HG02759 (cell line): ENCODE measurements around the gene RAC3.

ENCODE experiments used
- ATAC-seq: cut with Tn5 transposase; IDR thresholded peaks from one replicate; pipeline ENCODE4 v1.9.1; 2021; ENCODE audit warnings: mild to moderate bottlenecking, moderate library complexity; ENCODE audit not compliant: unreplicated experiment

RAC3 gene

DNA sequence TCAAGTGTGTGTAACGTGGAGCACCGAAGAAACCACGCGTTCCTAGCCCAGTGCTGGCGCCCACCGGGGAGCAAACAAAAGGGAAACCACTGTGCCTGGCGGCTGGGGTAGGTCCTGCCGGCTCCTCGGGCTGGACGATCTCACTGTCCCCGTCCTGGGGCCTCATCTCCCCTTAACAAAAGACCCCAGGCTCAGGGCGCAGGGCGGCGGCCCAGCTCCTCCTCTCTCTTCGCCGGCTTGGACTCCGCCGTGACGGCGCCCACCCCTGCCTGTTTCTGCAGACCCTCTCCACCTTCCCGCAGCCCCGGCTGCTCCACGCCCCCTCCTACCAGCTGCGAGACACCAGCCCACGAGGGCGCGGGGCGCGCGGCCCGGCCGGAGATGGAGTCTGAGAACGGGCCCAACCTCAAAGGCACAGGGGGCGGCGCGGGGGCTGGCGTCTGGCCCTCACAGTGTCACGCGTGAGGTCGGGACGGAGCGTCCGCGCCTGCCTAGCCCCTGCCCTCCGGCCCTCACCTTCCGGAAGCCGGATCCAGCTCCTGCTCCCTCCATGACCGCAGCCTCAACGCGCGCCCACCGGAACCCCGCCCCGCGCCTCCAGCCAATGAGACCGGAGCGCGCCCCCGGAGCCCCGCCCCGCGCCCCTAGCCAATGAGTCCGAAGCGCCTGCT is 9.0 kb upstream of the RAC3 start, which contains the start of gene CENPX:
Gene CENPX, minus strand, starts transcription at position 569 of the 671 bp plus-strand sequence. Its CDS starts 17 bp downstream, at position 552.
- peak; percentile 20 for ATAC-seq

DNA sequence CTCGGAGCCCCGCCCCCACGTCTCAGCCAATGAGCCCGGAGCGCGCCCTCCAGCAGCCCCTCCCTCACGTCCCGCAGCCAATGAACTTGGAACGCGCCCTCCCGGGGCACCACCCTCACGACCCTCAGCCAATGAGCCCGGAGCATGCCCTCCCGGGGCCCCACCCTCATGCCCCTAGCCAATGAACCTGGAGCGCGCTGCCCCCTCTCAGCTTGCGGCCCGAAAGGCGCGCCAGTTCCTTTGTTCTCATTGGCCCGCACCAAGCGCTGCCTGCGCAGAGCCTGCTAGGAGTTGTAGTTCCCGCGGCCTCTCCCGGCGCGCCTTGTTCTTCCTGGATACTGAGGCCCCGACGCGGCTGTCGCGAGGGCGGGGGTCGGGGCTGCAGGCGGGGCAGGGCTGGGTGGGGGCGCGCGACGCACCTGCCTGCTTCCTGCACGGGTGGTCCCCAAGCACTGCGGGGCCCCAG is 8.5 kb upstream of the RAC3 start, which contains the start of gene LRRC45:
Gene LRRC45, plus strand, starts transcription at position 325 of the 466 bp plus-strand sequence. CDS start 339 bp downstream, outside the sequence.
- peak; percentile 85 for ATAC-seq

DNA sequence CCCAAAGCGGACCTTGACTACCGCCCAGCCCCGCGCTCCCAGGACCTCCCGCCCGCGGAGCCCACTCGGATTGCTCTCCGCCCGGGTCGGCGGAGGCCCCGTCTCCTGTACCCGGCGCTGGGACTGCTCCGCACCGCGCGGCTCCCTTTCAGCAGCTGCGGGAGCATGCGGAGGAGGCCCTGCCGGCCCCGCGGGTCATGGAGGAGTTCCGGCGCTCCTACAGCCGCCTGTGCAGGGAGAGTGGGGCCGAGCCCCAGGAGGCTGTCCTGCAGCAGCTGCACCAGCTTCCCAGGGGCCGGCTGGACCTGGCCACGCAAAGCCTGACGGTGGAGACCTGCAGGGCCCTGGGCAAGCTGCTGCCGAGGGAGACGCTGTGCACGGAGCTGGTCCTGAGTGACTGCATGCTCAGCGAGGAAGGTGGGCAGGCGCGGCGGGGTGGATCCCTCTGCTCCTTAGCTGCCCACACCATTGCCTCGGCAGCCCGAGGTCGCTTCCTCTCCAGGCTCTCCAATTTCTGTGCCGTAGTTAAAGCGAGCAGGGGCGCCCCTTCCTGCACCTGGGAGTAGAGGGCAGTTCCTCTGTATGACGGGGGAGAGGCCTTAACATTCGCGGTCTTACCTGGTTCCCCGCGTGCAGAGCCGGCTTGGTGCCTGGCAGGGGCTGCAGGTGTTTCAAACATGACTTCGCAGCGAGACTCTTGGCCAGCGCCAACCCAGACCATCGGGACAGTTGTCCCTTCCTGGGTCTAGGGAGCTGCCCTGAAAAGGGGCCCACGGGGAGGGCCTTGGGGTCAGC is 7.8 kb upstream of the RAC3 start:
- peak; percentile 13 for ATAC-seq

DNA sequence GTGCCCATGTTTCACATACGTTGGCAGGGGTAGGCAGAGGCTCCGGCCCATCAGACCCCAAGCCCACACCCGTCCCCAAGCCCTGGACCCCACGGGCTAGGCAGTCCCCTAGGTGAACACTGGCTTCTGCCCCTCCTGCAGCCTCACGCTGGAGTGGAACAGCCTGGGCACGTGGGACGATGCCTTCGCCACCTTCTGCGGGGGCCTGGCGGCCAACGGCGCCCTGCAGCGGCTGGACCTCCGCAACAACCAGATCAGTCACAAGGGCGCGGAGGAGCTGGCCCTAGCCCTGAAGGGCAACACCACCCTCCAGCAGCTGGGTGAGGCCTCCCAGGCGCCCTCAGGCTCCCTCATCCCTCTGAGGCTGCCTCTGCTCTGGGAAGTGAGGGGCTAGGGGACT is 6.6 kb upstream of the RAC3 start:
- ATAC-seq: no peak

DNA sequence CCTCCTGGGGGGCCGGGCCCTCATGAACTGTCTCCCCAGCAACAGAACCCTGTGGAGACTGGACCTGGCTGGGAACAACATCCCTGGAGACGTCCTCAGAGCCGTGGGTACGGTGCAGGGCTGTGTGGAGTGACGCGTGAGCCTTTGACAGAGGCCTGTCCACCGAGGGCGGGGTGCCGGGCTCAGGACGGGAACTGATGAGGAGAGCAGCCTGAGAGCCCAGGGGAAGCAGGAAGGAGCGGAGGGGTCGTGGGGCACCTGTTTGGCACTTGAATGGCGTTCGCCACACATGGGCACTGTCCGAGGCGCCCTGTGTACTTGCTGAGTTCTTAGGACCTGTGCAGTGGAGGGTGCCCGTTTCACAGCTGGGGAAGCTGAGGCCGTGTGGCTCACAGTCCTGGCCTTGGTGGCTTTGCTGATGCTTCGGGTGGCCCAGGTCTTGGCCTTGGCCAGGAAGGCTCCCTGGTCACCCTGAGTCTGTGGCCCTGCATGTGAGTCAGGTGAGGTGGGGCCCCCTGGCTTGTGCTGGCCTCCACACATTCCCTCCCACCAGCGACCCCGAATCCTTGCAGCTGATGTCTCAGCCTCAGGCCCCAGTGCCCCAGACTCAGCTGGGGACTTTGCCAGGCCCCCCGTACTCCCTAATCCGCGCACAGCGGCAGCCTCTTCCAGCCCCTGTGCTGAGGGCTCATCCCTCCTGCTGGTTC is 5.9 kb upstream of the RAC3 start:
- no peak for ATAC-seq

DNA sequence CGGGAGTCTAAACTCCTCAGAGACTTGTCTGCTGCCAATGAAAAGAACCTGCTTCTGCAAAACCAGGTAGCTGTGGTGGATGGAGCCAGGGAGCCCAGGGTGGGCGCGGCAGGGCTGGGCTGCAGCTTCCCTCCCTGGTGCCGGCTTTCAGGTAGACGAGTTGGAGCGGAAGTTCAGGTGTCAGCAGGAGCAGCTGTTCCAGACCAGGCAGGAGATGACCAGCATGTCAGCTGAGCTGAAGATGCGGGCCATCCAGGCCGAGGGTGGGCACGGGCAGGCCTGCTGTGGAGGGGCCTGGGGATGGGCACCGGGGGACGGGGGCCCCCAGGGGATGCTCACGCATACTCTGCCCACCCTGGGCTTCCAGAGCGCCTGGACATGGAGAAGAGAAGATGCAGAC is 3.2 kb upstream of the RAC3 start:
- ATAC-seq: no peak

DNA sequence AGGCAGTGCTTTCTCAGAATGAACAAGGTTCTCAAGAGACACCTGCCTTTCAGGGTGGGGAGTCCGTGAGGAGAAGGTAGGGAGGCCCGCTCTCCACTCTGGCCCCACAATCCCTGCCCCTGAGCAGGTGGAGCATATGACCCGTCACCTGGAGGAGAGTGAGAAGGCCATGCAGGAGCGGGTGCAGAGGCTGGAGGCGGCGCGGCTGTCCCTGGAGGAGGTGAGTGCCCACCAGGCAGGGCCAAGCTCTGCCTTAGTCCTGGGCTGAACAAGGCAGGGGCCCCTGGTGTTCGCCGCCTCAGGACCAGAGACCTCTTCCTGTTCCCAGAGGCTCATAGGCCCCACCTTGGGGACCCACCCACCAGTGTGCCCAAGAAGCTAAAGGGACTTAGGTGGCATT is 2.5 kb upstream of the RAC3 start:
- no peak for ATAC-seq

DNA sequence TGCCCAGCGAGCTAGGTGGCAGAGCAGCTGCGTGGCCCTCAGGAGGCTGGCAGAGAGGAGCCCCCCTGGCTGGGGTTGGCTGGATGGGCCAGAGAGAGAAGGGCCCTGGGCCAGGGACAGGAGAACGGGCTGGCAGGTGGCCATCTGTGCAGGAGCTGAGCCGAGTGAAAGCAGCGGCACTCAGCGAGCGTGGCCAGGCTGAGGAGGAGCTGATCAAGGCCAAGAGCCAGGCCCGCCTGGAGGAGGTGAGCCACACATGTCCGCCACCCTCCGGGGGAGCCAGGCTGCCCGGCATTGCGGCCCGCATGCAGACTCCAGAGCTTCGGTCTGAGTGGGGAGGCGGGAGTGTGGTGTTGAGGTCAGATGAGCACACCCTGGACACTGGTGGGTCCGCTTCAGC is 2.1 kb upstream of the RAC3 start:
- no peak for ATAC-seq

DNA sequence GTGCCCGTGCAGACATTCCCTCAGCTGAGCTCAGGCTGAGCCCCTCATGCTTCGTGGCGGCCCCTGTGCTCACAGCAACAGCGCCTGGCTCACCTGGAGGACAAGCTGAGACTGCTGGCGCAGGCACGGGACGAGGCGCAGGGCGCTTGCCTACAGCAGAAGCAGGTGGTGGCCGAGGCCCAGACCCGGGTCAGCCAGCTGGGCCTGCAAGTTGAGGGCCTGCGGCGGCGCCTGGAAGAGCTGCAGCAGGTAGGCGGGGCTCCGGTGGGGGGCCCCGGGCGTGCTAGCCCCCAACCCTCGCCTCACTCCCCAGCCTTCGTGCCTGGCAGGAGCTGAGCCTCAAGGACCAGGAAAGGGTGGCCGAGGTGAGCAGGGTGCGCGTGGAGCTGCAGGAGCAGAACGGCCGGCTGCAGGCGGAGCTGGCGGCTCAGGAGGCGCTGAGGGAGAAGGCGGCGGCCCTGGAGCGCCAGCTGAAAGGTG is 1.4 kb upstream of the RAC3 start:
- no peak for ATAC-seq

DNA sequence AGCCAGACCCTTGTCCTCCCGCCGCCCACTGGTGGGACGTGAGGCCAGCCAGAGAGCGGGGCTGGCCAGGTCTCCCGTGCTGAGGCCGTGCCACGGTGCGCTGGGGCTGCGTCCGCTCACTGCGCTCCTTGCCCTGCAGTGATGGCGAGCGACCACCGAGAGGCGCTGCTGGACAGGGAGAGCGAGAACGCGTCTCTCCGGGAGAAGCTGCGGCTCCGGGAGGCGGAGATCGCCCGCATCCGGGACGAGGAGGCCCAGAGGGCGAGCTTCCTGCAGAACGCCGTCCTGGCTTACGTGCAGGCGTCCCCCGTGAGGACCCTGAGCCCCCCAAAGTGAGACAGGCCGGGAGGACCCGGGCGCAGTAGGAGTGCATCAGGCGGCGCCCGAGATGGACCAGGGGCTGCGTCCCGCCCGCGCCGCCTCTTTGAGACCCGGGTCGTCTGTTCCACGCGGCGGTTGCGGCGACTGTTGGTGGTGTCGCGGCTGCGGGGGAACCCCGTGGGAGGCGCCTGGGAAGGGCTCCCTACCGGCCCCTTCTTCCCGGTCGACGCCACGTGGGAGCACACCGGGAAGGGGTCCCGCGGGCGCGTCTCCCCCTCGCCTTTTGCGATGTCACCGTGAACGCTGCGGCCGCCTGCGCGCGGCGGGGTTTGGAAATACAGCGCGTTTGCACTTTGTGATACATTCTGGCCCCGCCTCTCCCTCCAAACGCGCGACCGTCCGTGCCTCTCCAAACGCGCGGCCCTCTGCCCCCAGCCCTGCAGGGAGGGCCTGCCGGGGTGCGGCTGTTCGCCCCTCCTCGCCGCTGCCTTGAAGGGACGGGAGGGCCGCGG is 792 bp upstream of the RAC3 start:
- peak; percentile 52 for ATAC-seq

DNA sequence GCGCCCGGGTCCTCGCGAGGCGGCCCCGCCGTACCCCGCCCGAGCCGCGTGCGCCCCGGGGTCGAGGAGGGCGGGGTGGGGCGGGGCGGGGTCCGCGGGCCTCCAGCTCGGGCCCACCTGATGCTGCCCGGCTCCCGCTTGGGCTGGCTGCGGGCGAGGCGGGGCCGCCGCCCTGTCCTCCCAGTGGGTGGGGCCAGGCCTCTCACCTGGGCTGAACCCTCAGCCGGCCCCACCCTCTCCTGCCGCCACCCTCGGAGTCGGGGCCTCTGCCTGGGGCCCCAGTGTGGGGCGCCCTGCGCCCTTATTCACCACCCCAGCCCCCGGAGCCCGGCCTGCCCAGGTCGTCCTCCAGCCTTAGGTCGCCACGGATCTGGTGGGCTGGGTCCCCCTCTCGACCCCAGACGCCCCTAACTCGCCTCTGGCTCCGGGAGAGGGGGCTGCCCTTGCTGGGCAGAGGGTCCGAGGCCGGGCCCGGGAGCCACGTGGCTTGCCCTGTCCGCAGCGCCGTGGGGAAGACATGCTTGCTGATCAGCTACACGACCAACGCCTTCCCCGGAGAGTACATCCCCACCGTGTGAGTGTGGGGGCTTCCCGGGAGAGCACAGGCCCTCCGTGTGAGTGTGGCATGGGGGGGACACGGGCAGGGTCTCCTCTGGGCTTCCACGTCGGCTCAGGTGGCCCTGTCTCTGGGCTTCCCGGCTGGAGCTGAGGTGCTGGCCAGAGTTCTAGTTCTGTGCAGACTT is 578 bp downstream of the RAC3 start:
- no peak for ATAC-seq

DNA sequence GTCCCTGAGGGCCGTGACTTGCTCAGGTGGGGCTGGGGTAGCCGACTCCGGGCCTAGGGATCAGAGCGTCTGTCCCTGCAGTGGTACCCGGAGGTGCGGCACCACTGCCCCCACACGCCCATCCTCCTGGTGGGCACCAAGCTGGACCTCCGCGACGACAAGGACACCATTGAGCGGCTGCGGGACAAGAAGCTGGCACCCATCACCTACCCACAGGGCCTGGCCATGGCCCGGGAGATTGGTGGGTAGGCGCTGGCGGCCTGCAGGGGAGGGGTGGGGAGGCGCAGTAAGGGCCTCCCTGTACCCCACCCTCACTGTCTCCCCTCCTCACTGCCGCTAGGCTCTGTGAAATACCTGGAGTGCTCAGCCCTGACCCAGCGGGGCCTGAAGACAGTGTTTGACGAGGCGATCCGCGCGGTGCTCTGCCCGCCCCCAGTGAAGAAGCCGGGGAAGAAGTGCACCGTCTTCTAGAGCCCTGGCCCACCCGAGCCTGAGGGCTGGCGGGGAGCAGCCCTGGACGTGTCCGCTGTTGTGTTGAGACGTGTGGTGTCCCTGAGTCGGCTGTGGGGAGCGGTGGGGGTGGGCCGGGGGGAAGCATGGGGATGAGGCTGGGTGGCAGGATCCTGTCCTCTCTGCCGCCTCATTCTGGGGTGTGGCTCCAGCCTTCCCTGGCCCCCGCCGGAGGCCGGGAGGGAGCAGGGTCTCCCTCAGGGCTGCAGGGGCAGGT is 2.0 kb downstream of the RAC3 start:
- no peak for ATAC-seq

DNA sequence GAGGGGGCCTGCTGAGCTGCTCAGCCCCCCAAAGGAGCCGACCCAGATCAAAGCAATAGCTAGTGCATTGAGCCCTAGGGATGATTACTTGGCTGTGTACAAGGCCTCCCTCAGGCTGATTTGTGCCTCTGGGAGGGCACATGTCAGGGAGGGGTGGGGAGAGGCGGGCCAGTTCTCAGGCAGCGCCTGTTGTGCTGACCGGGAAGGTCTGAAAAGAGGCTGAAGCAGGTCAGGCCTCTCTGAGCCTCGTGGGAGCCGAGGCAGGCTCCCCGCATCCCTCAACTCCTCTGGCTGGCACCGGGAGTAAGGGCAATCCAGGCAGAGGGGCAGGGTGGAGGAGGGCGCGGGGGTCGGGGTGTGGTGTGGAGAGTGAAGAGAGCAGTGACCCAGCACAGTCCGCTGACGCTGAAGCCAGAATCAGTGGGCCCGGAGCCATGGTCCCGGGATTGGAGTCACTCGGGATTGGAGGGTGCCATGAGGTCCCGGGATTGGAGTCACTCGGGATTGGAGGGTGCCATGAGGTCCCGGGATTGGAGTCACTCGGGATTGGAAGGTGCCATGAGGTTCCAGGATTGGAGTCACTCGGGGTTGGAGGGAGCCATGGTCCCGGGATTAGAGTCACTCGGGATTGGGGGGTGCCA is 3.0 kb downstream of the RAC3 start:
- ATAC-seq: no peak

DNA sequence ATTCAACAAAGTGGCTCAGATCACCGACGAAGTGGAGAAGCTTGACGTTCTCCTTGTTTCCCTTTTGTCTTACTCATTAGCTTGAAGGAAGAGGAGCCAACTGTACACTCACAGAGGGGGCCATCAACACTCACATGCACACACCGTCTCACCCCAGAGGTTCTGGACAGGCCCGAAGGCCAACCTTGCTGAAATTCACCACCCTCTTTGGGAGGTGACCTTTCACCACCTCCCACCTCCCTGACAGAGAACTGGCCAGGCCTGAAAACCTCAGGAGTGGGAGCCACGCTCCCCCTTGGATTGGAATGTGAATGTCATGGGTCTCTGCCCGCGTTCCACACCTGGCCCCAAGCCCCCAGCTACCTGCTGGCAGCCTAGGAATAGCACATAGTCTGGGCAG is 4.0 kb downstream of the RAC3 start:
- ATAC-seq: no peak

DNA sequence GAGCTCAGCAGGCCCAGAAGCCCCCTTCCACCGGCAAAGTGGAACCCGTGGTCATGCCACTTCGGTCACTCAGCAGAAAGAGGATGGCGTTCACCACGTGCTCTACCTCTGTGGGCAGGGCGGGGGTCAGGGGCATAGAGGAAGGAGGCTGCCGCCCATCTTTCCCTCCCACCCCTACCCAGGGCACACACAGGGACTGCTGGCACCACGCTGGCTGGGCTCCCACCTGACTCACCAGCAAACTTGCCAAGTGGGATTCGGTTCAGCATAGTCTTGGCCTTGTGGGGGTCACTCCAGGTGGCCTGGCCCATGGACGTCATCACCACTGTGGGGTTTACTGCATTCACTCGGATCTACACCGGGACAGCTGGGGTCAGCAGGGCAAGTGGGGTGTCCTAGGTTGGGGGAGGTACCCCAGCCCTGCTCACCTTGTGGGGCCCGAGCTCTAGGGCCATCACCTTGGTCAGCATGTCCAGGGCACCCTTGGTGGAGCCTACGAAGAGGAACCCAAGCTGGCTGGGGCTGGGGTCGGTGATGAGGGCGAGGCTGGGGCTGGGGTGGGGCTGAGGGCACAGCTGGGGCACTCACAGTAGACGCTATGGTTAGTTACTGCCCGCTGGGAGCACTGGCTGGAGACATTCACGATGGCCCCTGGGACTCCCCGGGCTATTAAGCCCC is 4.6 kb downstream of the RAC3 start:
- no peak for ATAC-seq

DNA sequence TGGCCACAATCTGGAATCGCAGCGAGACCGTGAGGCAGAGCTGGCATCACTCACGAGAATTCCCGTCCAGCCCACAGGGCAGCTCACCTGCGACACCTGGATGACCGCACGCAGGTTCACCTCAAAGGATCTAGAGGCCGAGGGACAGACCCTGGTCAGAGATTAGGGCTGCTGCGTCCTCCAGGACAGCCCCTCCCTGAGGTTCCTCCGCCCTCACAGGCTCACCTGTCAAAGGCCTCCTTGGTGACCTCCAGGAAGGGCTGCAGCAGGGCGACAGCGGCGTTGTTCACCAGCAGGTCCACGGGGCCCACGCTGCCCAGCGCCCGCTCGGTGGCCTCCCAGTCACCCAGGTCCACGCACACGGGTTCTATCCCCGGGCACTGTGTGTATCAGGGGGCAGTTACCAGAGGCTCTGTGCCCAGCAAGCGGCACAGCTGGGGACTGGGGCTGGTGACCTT is 5.2 kb downstream of the RAC3 start:
- no peak for ATAC-seq

DNA sequence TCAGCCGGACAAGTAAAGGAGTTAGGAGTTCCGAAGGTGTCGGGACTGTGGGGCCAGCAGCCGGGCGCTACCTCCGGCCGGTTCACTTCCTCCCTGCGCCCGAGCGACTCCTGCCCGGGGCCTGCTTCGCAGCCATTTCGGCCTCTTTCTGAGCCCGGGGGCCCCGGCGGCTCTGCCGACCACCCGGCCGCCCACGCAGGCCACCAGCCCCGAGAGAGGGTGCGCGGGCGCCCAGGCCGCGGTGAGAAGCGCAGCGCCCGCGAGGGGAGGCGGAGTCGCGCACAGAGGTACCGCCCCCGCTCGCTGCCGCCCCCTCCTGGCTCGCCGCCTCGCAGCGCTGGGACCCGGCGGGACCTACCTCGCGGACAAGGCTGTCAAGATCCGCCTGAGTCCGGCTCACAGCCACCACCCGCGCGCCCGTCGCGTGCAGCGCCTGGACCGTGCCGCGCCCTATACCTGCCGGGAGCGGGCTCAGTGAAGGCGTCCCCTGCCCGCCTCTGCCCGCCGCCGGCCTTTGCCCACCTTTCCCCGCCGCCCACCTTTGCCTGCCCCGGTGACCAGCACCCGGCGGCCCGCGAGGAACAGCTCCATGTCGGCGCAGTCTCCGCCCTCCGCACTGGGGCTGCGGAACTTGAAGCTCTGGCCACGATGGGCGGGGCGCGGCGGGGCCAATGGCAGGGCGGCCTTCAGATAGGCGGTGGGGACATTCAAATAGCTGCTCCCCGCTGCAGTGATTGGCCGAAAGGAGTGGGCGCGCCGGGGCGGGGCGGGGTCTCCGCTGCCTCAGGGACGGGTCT is 5.8 kb downstream of the RAC3 start, which contains the start of gene DCXR:
Gene DCXR, minus strand, starts transcription at position 606 of the 797 bp plus-strand sequence. Its CDS starts 15 bp downstream, at position 591.
- peak; percentile 92 for ATAC-seq
